KMS-11 (cell line): ENCODE results near the gene RNF121.
"Not testable (repeated sequence)": the region's sequence is repeated elsewhere in the genome, so short reads cannot be mapped to it uniquely, and the experiment has no call there.

Source experiments
- H2AFZ ChIP-seq: fragments of 200-600 bp; sonication (generic); 2 replicates; pipeline ENCODE4 v1.6.1; 2016; ENCODE audit warnings: antibody characterized with exemption, mixed run types, low read depth
- H3K27ac ChIP-seq: fragments of 200-600 bp; sonication (generic); 2 replicates; pipeline ENCODE4 v1.6.1; 2016; ENCODE audit warnings: mild to moderate bottlenecking, mixed run types
- H3K27me3 ChIP-seq: fragments of 200-600 bp; sonication (generic); 2 replicates; pipeline ENCODE4 v1.6.1; 2017; ENCODE audit warnings: mild to moderate bottlenecking, low read depth, mixed run types, moderate library complexity; ENCODE audit not compliant: insufficient read depth
- H3K36me3 ChIP-seq: fragments of 200-600 bp; sonication (generic); 2 replicates; pipeline ENCODE4 v1.6.1; 2017; ENCODE audit warnings: mild to moderate bottlenecking, mixed run types; ENCODE audit not compliant: insufficient read depth
- H3K4me1 ChIP-seq: fragments of 200-600 bp; sonication (generic); 2 replicates; pipeline ENCODE4 v1.6.1; 2016; ENCODE audit warnings: mild to moderate bottlenecking, low read depth, mixed run types; ENCODE audit not compliant: poor library complexity, severe bottlenecking
- H3K4me2 ChIP-seq: fragments of 200-600 bp; sonication (generic); 2 replicates; pipeline ENCODE4 v1.7.0; 2016; ENCODE audit warnings: mild to moderate bottlenecking, mixed run types
- H3K4me3 ChIP-seq: fragments of 200-600 bp; sonication (generic); IDR thresholded peaks from 2 replicates; pipeline ENCODE4 v1.6.1; 2017; ENCODE audit warnings: low read depth, low read length, mixed read lengths; ENCODE audit not compliant: insufficient read depth
- H3K79me2 ChIP-seq: fragments of 200-600 bp; sonication (generic); 2 replicates; pipeline ENCODE4 v1.6.1; 2016; ENCODE audit warnings: low read depth, mixed run types; ENCODE audit not compliant: insufficient read depth
- H3K9ac ChIP-seq: fragments of 200-600 bp; sonication (generic); 2 replicates; pipeline ENCODE4 v1.6.1; 2016; ENCODE audit warnings: mild to moderate bottlenecking, mixed run types
- H4K20me1 ChIP-seq: fragments of 200-600 bp; sonication (generic); 2 replicates; pipeline ENCODE4 v1.6.1; 2016; ENCODE audit warnings: mild to moderate bottlenecking, mixed run types; ENCODE audit not compliant: insufficient read depth
- CTCF ChIP-seq: fragments of 200-600 bp; sonication (generic); conservative IDR thresholded peaks from 2 replicates; pipeline ENCODE4 v1.6.1; 2017; ENCODE audit warnings: low read depth, mild to moderate bottlenecking, antibody characterized with exemption, low read length, moderate library complexity, mixed read lengths

RNF121 gene

GRCh38 chr11:71908218-71908617 lies 20.6 kb upstream of the RNF121 start:
- Histone ChIP-seq H3K79me2 (no peaks in the 10 kb centered on the region), H3K9ac (no peak overlapping the region), H3K27me3 (no peaks in the 10 kb centered on the region), H3K36me3 (no peaks in the 10 kb centered on the region), H4K20me1 (no peaks in the 10 kb centered on the region), H2AFZ (no peak overlapping the region), H3K4me3 (no peak overlapping the region), H3K27ac (no peak overlapping the region), H3K4me1 (peaks cover 9% of the 10 kb centered on the region), H3K4me2 (no peak overlapping the region)
- TF ChIP-seq CTCF, result no peak

GRCh38 chr11:71910775-71911174 lies 18.1 kb upstream of the RNF121 start:
- H2AFZ ChIP-seq, H3K27ac ChIP-seq: not testable (repeated sequence)

GRCh38 chr11:71911321-71911985 lies 17.4 kb upstream of the RNF121 start:
- not testable (repeated sequence) for H3K27ac ChIP-seq, H3K4me3 ChIP-seq, H3K27me3 ChIP-seq, H3K9ac ChIP-seq, H2AFZ ChIP-seq, H3K4me2 ChIP-seq, H4K20me1 ChIP-seq, H3K36me3 ChIP-seq, H3K79me2 ChIP-seq
- peaks cover 24% of the 10 kb centered on the region for H3K4me1 ChIP-seq

More at GRCh38 chr11:71910775-71911174, 18.1 kb upstream of the RNF121 start:
- not testable (repeated sequence) for H3K4me3 ChIP-seq, H3K79me2 ChIP-seq, H3K9ac ChIP-seq, H3K27me3 ChIP-seq, H3K36me3 ChIP-seq, H4K20me1 ChIP-seq, H3K4me2 ChIP-seq
- H3K4me1 ChIP-seq, result peaks cover 24% of the 10 kb centered on the region

GRCh38 chr11:71911986-71912340 lies 16.9 kb upstream of the RNF121 start:
- not testable (repeated sequence) for H2AFZ ChIP-seq, H3K27me3 ChIP-seq, H3K36me3 ChIP-seq, H3K4me2 ChIP-seq, H4K20me1 ChIP-seq, H3K9ac ChIP-seq, H3K79me2 ChIP-seq, H3K4me3 ChIP-seq, H3K27ac ChIP-seq
- peaks cover 24% of the 10 kb centered on the region for H3K4me1 ChIP-seq

- Histone ChIP-seq H3K4me3 (no peak overlapping the region), H3K79me2 (no peaks in the 10 kb centered on the region), H3K27me3 (no peaks in the 10 kb centered on the region), H3K27ac (no peak overlapping the region), H4K20me1 (no peaks in the 10 kb centered on the region), H2AFZ (no peak overlapping the region), H3K9ac (no peak overlapping the region), H3K4me2 (peak overlapping the region; percentile 22), H3K36me3 (no peaks in the 10 kb centered on the region), H3K4me1 (peaks cover 24% of the 10 kb centered on the region)
- no peak for TF ChIP-seq CTCF
These were observed 14.9 kb upstream of the RNF121 start for GRCh38 chr11:71913756-71914526.
